ENCODE measurements around the gene COL16A1.

The COL16A1 gene

DNA sequence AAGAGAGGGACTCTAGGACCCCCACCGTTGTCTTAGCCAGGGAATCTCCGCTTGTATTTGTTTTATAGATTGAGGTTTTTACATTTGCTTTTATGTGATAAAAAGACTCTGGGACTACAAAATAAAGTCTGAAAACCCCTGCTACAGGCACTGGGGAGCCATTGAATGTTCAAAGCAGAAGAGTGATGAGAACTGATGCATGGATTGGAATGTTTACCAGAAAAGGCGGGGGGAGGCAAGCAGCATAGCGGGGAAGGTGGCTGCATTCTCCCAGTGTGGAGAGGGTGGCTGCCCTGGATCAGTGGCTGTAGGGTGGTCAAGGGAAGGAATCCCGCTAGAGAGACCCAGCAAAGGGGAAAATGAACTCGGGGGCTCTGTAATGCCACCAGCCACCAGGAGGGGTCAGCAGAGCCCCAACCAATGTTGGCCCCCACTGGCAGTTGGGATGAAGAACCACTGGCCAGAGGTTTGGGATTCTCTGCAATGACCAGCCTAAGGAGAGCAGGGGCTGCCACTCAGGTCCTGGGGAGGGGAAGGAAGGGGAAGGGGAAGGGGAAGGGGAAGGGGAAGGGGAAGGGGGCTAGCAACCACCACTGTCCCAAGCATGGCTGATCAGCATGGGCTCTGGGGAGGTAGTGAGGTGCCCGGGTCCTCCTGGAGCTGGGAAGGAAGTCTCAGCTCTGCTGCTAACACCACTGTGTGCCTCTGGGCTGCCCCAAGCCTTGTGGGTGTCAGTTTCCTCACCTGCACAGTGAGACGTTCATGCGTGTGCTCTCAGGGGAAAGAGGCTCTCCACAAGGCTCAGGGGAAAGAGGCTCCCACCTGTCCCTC is 40.0 kb downstream of the COL16A1 start:
- DNase-seq = peak; percentile 60

DNA sequence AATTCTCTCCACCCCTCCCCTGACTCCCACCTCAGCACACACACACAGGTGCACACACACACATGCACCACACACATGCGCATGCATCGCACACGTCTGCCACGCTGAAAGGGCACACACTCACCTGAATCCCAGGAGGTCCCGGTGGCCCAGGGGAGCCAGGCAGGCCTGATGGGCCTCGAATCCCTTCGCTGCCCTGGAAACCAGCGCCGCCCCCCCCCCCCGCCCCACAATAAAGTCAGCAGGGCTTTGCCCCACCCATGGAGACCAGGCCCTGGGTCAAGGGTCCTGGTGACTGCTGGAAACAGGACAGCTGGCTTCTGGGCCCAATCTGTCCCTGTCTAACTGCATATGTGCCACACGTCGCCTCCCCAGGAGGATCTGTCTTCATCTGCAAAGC is 41.4 kb downstream of the COL16A1 start:
- no peak for DNase-seq

DNA sequence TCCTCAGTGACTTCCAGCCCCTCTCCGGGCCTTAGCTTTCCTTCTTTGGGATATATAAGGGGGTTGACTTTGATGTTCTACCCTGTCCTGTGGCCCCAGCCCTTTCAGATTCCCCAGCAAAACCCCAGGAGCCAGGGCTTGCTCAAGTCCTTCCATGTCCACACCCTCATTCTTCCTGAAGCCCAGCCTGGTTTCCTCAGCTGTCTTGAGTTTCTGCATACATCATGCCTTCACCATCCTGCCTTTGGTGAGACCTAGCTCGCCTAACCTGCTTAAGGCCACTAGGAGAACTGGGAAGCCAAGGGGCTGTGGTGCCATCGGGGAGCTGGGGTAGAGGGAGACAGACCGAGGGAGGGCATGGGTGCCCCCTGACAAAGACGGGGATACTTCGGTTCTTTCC is 42.0 kb downstream of the COL16A1 start:
- no peak for DNase-seq

DNA sequence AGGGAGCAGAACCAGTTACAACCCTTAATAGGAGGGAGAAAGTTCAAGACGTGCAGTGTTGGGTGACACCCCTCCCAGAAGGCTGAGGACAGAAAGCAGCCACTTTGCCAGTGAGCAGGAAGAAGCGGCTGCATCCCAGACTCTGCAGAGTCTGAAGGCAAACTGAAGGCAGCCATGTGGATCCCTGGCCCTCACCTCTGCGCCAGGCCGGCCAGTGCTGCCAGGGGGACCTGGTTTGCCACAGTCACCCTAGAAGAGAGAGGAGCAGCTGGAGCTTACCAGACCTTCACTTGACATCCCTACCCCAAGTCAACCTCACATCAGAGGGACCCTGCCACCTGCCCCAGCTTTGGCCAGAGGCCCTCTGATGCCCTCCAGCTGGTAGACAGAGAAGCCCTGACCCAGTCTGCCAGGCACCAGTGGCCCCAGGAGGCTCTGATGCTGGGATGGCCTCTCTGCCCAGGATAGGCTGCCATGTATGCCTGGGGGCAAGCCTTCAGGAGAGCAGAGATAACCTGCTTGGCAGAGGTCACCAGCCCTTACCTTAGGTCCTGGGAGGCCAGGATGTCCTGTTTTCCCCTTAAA is 42.9 kb downstream of the COL16A1 start:
- no peak for DNase-seq

DNA sequence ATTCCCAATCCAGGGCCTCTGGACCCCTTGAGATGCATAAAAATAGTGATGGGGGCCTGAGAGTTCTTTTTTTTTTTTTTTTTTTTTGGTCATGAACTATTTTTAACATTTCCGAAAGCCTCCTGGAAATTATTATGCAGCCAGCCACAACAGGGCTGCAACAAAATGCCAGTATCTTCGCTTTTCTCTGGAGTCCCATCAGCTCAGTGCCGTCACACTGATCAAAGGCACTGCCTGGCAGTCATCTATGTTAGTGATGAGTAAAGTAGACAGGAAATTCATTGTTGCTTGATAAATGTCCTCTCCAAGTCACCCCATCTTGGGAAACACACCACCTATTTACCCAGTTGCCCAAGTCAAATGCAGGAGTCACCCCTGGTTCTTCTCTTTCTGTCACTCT is 43.9 kb downstream of the COL16A1 start:
- DNase-seq = no peak

DNA sequence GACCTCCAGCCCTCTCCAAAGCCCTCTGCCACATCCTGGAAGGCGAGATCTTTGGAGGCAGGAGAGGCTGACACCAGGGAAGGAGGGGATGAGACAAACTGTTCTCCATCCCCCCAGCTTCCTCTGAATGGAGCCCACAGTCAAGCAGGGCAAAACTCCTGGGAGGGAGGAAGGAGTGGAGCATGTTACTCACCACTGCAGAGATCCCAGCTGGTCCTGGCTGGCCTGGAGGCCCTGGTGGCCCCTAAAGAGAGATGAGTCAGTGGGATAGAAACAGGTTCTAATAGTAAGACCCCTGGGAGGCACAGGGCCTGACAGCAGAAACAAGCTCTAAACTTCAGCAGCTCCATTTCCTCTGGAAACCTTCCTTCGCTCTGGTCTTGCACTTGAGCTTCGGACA is 45.1 kb downstream of the COL16A1 start:
- DNase-seq = no peak

DNA sequence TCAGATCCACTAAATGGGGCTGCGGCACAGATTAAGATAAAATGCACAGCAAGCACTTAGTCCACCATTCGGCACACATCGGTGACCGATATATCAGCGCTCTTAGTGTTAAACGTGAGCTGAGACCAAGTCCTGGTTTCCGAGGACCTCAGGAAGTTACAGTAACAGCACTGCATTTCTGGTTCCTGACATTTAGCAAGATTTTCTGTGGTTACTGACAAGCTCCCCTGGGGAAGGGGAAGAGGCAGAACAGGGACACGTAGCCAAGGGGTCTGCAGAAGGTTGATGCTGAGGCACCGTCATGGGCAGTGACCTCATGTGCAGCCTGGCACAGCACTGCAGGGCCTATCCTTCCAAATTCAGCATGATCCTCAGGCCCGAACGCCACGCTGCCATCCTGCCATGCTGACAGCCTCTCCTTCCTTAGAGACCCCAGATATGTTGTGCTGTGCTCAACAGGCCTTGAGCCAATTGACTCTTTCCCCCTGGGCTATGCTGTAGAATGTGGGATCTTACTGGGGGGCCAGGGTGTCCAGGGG is 45.8 kb downstream of the COL16A1 start:
- no peak for DNase-seq

DNA sequence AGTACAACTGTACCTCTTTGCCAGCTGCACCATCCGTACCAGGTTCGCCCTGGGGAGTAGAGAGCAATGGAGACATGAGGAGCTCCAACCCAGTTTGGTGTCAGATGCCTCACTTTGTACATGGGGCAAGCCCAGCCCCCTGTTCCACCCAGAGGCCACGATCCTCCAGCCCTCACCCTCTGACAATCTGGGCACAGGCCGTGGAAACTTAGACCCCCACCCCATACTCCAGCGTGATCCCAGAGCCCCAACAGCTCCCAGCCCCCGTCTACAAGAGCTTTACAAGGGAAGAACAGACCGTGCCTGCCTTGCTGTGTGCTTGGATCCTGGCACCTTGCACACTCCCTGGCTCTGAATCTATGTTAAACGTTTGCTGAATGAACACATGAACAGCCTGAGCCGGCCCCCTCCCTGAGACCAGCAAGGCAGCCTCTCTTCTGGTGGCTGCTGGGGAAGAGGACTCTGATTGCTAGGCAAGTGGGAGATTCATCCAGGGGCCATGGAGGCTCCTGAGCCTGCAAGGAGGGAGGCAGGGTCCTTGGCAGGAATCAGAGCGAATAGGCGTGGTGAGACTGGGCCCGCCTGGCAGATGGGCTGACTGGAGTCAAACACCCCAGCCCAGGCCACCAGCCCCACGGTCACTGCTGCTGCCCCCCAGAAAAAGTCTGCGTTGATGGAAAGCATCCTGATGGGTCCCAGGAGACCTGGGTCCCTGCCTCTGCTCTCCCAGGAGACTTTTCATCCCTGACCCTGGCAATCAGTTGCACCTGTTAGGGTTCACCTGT is 46.6 kb downstream of the COL16A1 start:
- DNase-seq = no peak

DNA sequence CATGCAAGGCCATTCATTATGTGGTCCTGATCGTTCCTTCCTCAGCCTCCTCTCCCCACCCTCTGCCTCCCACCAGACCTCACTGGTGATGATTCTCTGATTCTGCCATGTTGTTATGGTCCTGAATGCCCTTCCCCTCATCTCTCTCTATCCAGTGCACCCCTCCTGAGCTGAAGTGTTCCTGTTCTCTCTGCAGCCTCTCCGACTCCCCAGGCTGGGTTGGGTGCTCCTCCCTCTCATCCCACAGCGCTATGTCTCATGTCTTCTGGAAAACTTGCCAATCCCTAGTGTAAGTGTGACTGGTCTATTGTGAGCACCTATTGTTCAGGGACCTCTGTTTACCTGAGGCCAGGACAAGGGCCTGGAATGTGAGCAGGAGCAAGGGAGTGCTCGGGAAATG is 48.1 kb downstream of the COL16A1 start:
- DNase-seq = no peak

DNA sequence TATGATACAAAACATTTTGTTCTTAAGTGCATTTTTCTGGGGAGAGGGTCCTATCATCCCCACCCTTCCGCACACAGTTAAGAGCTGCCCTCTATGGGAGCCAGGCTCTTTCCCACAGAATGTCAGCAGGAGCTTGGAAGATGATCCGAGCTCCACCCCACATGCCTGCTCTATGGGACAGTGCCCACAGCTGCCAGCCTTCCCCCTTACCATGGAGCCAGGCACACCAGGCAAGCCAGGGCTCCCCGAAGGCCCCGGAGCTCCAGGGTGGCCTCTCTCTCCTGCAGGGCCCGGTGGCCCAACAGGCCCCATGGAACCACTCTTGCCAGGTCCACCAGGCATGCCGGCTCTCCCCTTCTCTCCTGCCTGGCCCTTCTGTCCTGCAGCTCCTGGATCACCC is 48.7 kb downstream of the COL16A1 start:
- no peak for DNase-seq

DNA sequence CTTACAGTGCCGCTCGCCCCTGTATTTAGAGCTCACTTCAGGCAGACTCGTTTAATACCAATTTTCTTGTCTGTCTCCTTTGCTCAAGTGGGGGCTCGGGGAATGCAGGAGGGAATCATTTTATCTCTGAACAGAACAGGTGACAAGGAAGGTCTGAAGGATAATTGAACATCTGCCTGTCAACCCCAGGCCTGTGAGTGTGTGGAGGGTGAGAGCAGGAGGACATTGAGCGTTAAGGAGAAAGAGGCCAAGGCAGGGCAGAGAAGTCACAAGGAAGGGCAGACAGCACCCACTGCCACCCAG is 49.4 kb downstream of the COL16A1 start:
- no peak for DNase-seq

DNA sequence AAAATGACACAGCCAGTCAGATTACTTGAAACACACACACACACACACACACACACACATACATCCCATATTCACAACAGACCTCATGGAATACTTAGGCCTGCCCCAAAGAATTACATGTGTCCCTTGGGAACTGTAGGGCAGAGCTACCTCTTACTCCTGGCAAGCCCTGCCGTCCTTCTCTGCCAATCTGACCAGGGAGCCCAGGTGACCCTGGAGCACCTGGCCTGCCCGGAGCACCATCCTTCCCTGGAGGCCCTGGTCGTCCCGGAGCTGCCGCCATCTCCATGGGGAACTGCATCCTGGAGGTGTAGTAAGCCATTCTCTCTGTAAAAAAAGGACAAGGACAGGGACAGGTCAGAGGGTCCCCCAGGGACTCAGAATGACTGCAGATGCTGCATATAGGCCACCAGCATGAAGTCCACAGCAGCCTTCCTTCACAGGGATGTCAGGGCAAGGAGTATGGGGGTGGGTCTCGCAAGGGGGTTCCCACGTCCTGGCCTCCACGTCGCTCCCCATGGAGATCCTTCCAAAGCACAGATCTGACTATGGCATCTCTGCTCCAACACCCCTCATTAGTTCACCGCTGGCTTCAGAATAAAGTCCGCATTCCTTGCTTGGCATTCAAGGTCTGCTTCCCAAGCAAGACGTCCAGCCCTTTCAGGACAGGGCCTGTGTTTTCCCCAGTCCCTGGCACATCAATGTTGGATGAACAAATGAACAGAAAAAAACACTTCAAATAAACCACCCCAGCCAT is 49.9 kb downstream of the COL16A1 start:
- DNase-seq = no peak

DNA sequence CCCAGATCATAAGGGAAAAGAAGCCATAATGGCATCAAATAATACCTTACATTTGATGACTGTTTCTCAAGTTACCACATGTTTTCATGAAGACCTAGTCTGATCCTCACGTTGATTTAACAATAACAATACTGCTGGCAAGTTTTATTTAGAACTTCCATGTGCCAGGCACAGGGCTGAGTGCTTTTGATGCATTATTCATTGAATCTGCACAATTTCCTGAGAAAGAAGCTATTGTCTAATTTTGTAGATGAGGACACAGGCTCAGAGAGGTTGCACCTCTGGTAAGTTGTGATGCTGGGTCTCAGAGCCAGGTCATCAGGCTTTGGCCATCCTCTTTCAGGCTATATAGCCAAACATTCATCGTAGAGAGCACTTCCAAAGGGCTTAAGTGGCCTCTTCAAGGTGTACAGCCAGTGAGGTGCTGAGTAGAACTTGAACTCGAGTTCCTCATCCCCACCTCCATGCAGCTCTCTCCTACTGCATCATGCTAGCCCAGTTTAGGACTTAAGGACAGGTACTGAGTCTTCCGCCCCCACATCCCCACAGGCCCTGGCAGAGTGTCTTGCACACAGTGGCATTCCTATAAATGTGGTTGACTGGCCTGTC is 50.8 kb downstream of the COL16A1 start:
- DNase-seq = no peak

DNA sequence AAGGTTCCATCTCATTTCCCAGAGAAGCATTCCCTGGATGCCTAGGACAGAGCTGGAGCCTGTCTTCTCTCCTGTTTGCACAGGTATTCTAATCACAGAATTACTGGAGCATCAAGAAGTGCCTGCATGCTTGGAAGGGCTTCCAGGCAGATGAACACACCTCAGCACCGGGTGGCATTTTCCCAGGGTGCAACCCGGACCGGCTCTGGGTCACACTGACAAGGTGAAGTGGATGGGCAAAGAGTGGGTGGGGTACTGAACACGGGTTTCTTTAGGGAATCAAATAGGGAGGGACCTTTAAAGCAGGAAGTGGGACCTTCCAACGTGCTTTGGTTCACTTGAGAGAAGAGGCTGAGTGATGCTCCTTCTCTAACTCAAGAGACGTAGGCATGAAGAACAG is 52.1 kb downstream of the COL16A1 start:
- no peak for DNase-seq

DNA sequence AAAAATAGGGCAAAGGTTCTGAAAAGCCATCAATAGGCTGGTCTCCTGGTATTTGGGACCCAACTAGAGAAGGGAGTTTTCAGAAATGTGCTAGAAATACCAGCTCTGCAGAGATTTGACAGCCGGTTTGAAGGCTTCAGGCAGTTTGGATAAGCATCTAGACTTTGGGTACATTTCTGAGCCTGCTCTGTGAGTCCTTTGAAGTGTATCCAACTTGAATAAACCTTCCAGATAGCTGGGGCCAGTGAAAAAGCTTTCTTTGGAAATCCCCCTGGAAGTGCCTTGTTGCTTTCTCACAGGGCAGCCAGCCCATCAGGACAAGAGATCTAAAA is 52.8 kb downstream of the COL16A1 start:
- DNase-seq = no peak

DNA sequence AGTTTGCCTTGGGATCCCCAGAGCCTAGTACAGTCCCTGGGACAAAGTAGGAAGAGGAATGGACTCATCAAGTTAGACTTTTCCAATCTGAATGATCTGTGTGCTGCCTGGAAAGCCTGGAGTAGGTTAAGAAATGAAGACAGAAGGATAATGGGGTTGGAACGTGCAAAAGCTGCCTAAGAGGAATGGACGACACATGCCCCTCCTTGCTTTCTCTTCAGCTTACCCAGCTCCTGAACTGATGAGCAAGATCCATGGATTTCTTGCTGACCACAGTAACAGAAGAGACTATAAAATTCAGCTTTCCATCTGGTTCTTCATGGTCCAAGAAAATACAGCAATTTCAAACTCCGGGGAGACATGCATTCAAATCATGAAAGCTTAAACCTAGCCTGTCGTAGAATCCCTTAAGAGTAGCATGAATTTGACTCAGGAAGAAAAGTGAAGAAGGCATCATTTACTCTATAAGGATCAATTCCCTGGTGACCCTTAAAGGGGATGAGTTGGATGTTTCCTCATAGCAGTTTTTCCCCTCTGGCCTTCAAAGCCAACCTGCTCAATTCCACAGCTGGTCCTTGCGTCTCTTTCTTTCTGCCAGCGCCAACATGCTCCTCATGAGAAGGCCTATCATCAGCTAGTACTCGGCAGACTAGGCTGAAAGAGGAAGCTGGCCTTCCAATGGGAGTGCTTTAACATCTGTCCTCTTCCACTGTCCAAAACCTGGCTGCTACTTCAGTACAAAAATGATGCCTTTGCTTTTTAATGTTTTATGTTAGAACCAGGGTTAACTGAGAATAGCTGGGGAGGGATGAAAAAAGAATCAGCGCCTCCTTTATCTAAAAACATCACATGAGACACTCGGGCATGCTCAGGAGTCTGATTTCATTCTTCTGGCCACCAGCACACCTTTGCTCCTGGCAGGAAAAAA is 53.4 kb downstream of the COL16A1 start:
- no peak for DNase-seq

DNA sequence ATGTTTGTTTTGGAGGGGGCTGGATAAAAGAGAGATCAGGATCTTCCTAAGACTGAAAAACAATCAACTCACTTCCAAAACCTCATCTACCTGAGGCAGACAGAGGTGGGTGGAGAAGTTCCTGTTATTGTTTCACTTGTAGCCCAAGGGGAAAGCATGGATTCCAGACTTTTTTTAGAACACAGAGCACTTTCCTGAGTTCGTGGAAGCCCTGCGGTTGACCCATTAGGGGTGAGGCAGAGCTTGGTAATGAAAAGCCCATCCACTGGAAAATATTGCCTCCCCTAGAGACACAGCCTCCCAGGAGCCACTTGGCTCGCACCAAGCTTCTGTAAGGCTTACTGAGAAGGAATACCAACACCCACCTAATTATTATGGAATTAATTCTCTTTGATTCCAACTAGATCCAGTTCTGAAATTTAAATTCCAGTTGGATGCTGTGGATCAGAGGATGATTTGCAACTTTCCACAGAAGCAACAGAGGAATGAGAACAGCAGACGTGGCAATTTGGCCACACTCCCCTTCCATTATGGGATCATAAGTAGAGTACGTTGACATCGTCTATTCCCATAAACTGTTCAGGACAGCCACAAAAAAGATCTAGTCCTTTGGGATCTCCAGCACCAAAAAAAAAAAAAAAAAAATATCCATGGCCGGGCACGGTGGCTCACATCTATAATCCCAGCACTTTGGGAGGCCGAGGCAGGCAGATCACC is 55.0 kb downstream of the COL16A1 start:
- no peak for DNase-seq

DNA sequence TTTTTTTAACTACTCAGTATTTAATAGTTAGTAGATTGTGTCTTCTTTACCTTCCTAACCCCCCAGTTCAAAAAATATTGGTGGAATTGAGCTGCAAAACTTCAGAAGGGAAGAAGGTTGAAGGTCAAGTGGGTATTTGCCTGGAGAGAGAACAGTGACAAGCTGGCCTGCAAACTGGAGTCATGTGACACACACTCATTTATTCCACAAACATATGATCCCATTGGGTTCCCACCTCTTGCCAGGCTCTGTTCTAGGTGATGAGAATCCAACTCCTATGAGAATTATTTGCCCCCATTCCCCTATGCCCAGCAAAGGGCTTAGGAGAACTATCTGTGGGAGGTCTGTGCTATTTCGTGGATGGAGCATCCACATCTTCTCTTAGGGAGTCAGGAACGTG is 55.6 kb downstream of the COL16A1 start:
- DNase-seq = no peak

DNA sequence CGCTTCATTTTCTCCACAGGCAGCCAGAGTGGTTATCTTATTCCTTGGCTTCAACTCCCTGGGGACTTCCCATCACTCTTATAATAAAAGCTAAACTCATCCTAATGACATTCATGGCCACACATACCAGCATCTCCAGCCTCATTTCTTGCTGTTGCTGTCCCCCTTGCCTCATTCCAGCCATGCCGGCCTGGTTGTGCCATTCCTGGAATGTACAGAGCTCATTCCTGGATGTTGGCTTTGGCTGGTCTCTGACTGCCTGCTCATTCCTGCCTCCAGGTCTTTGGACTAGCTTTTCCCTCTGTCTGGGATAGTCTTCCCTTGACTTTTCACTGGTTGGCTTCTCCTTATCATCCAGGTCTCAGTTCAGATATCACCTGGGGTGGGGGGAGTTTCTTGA is 56.7 kb downstream of the COL16A1 start:
- no peak for DNase-seq

DNA sequence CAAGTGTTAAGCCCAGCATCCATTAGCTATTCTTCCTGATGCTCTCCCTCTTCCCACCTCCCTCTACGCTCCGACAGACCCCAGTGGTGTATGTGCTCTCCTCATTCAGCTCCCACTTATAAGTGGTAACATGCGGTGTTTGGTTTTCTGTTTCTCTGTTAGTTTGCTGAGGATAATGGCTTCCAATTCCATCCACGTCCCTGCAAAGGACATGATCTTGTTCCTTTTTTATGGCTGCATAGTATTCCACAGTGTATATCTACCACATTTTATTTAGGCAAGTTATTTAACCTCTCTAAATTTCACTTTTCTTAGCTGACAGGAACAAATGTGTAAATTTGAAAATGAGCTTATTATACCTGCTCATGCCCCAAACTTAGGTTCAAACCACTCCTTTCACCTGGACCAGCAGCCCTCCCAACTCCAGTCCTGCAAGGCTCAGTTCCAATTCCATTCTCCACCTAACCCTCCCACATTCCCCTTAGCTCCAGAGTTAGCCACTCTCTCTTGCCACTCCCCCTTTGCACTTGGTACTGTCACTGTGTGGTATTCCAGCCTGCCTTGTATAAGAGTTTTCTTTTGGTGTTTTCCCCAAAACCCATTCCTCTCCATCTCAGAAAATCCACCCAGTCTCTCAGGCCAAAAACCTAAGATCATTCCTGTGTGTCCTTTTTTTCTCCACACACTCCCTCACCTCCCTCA is 57.4 kb downstream of the COL16A1 start:
- DNase-seq = no peak

DNA sequence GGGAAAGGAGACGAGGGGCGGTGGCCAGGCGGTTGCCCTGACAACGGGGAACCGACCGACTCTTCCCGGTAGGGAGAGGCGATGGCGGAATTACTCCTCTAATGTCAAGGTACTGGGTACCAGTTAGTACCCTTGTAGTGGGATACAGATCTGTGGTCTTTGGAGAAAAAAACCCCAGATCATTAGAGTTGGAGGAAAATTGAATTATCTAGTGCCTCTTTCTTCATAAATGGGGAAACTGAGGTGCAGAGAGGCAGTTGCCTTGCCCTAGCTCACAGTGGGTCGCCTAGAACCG is 58.6 kb downstream of the COL16A1 start:
- no peak for DNase-seq
